GM19372 (cell line): ENCODE data around the gene CREB5.

Source experiments
- ATAC-seq: cut with Tn5 transposase; IDR thresholded peaks from one replicate; pipeline ENCODE4 v1.9.1; 2021; ENCODE audit warnings: mild to moderate bottlenecking, low read depth, moderate library complexity; ENCODE audit not compliant: unreplicated experiment

Gene CREB5

GRCh38 chr7:28433699-28434219 lies 21.4 kb downstream of the CREB5 start:
- no peak for ATAC-seq

GRCh38 chr7:28434510-28434909 lies 22.2 kb downstream of the CREB5 start:
- ATAC-seq, result no peak

GRCh38 chr7:28435152-28435551 lies 22.8 kb downstream of the CREB5 start:
- no peak for ATAC-seq

- ATAC-seq, result no peak
Measured at GRCh38 chr7:28435732-28436378, 23.5 kb downstream of the CREB5 start.

- ATAC-seq, result no peak
Measured at GRCh38 chr7:28440055-28440601, 27.8 kb downstream of the CREB5 start.

GRCh38 chr7:28442540-28443420 lies 30.5 kb downstream of the CREB5 start:
- no peak for ATAC-seq

GRCh38 chr7:28446131-28446530 lies 33.8 kb downstream of the CREB5 start:
- no peak for ATAC-seq

- ATAC-seq, result no peak
Measured at GRCh38 chr7:28447071-28447470, 34.8 kb downstream of the CREB5 start.

GRCh38 chr7:28448708-28449107 lies 36.4 kb downstream of the CREB5 start:
- no peak for ATAC-seq

- ATAC-seq, result no peak
Measured at GRCh38 chr7:28452681-28453080, 40.4 kb downstream of the CREB5 start.

- ATAC-seq, result no peak
Measured at GRCh38 chr7:28455486-28455885, 43.2 kb downstream of the CREB5 start.

- no peak for ATAC-seq
Measured at GRCh38 chr7:28456044-28456443, 43.7 kb downstream of the CREB5 start.

- no peak for ATAC-seq
Measured at GRCh38 chr7:28458732-28459131, 46.4 kb downstream of the CREB5 start.

GRCh38 chr7:28459306-28459705 lies 47.0 kb downstream of the CREB5 start:
- no peak for ATAC-seq

- ATAC-seq, result no peak
Measured at GRCh38 chr7:28465697-28466096, 53.4 kb downstream of the CREB5 start.

GRCh38 chr7:28466341-28466740 lies 54.0 kb downstream of the CREB5 start:
- ATAC-seq, result no peak

GRCh38 chr7:28466885-28467284 lies 54.6 kb downstream of the CREB5 start:
- no peak for ATAC-seq

- no peak for ATAC-seq
Measured at GRCh38 chr7:28469562-28469961, 57.2 kb downstream of the CREB5 start.

GRCh38 chr7:28470344-28470743 lies 58.0 kb downstream of the CREB5 start:
- no peak for ATAC-seq

GRCh38 chr7:28472332-28472731 lies 60.0 kb downstream of the CREB5 start:
- ATAC-seq, result no peak

- ATAC-seq, result no peak
Measured at GRCh38 chr7:28473571-28474281, 61.4 kb downstream of the CREB5 start.
